Keratinocyte (primary cell): ENCODE data around the gene KDM8. TPM values are rescaled to one million over a fixed set of nuclear protein-coding genes. Genes with fewer than 3 reads are reported as not detected.
"Not testable (repeated sequence)": the region's sequence is repeated elsewhere in the genome, so short reads cannot be mapped to it uniquely, and the experiment has no call there.

Experiments
- DNase-seq: peaks from one replicate; pipeline ENCODE4 v3.0.0-alpha.2; 2011; ENCODE audit warnings: low read depth, missing footprints, low spot score
- FAIRE-seq: peaks from 2 replicates; lab custom pipeline; 2011; peaks lifted over from hg19 to GRCh38; lab: Jason Lieb, UNC
- H2AFZ ChIP-seq: 2 replicates; pipeline ENCODE4 v1.6.0; 2012; ENCODE audit warnings: low read length, control low read depth, inconsistent platforms; ENCODE audit not compliant: control insufficient read depth
- H3K27ac ChIP-seq: 2 replicates; pipeline ENCODE4 v1.5.1; 2011; ENCODE audit warnings: low read length; ENCODE audit not compliant: control insufficient read depth, insufficient read depth
- H3K27me3 ChIP-seq: 3 replicates; pipeline ENCODE4 v1.6.0; 2011; ENCODE audit warnings: low read length; ENCODE audit not compliant: control insufficient read depth, insufficient read depth; ENCODE audit errors: extremely low read depth
- H3K36me3 ChIP-seq, 2 experiments: 2 replicates in 1 of 2; 3 replicates in 1 of 2; pipeline ENCODE4 v1.5.1; 2011; ENCODE audit warnings: low read length in 2 of 2, mild to moderate bottlenecking in 1 of 2; ENCODE audit not compliant: control insufficient read depth in 2 of 2, insufficient read depth in 2 of 2; ENCODE audit errors: extremely low read depth in 1 of 2
- H3K4me1 ChIP-seq: 3 replicates; pipeline ENCODE4 v1.5.1; 2011; ENCODE audit warnings: low read length; ENCODE audit not compliant: control insufficient read depth, insufficient read depth; ENCODE audit errors: extremely low read depth
- H3K4me2 ChIP-seq: 3 replicates; pipeline ENCODE4 v1.6.0; 2011; ENCODE audit warnings: low read depth, low read length; ENCODE audit not compliant: control insufficient read depth, insufficient read depth; ENCODE audit errors: extremely low read depth
- H3K4me3 ChIP-seq, 3 experiments: fragments of 200-600 bp in 1 of 3; sonication (generic) in 1 of 3; 2 replicates in 2 of 3; 3 replicates in 1 of 3; pipeline ENCODE4 v1.5.1; 2011 to 2016; ENCODE audit warnings: low read length in 3 of 3, mild to moderate bottlenecking in 3 of 3, control low read depth in 2 of 3, inconsistent platforms in 1 of 3, low read depth in 1 of 3, mixed read lengths in 1 of 3, mixed run types in 1 of 3, moderate library complexity in 1 of 3; ENCODE audit not compliant: control insufficient read depth in 2 of 3, insufficient read depth in 2 of 3; ENCODE audit errors: extremely low read depth in 1 of 3
- H3K79me2 ChIP-seq: 2 replicates; pipeline ENCODE4 v1.6.0; 2012; ENCODE audit warnings: low read length; ENCODE audit not compliant: control insufficient read depth, insufficient read depth
- H3K9ac ChIP-seq: 3 replicates; pipeline ENCODE4 v1.6.0; 2011; ENCODE audit warnings: low read length; ENCODE audit not compliant: control insufficient read depth, insufficient read depth; ENCODE audit errors: extremely low read depth
- H3K9me1 ChIP-seq: 3 replicates; pipeline ENCODE4 v1.6.0; 2011; ENCODE audit warnings: low read length; ENCODE audit not compliant: control insufficient read depth, insufficient read depth; ENCODE audit errors: extremely low read depth
- H3K9me3 ChIP-seq: 2 replicates; pipeline ENCODE4 v1.5.1; 2012; ENCODE audit warnings: low read depth, low read length; ENCODE audit not compliant: control insufficient read depth
- H4K20me1 ChIP-seq: 3 replicates; pipeline ENCODE4 v1.6.0; 2011; ENCODE audit warnings: low read length; ENCODE audit not compliant: control insufficient read depth, insufficient read depth; ENCODE audit errors: extremely low read depth
- CTCF ChIP-seq, 3 experiments: IDR thresholded peaks in 1 of 3; conservative IDR thresholded peaks in 1 of 3; optimal IDR thresholded peaks in 1 of 3; 2 replicates in 2 of 3; 3 replicates in 1 of 3; pipeline versions ENCODE3 to v1.5.1; 2011; ENCODE audit warnings: low read length in 3 of 3, mild to moderate bottlenecking in 3 of 3, moderate library complexity in 2 of 3, control low read depth in 1 of 3, inconsistent platforms in 1 of 3; ENCODE audit not compliant: insufficient read depth in 2 of 3; ENCODE audit errors: extremely low read depth in 1 of 3
- EZH2 ChIP-seq: IDR thresholded peaks from one replicate; pipeline ENCODE4 v1.6.1; 2012; ENCODE audit warnings: inconsistent platforms, mild to moderate bottlenecking, low read length, moderate library complexity
- dilution Hi-C: fragments of 300-500 bp; cut with MboI; formaldehyde crosslinking; loops from one replicate; pipeline ENCODE4 v1.7.0; 2020; ENCODE audit warnings: low sequenced_read_pairs; ENCODE audit not compliant: extremely low pct_ligation_motif_present
- polyA plus RNA-seq, 5 experiments: library from polyadenylated mRNA; depleted of rRNA in 3 of 5; stranded (reverse) in 3 of 5; stranded (forward) in 1 of 5; unstranded in 1 of 5; fragments of >200 nt; gene quantifications; 1 replicate in 1 of 5; 2 replicates in 3 of 5; 3 replicates in 1 of 5; pipeline versions ENCODE4 v1.2.1 to v1.2.3, GENCODE V29; 2011 to 2012; ENCODE audit warnings: missing spikeins in 2 of 5, low read depth in 1 of 5, low replicate concordance in 1 of 5

KDM8 gene
- polyA plus RNA-seq, 1 donor (not counting 4 experiments of a cell fraction or from before 2014, with no cell fraction given) = 1.5 TPM

GRCh38 chr16:27258241-27258734 is 55.0 kb downstream of the KDM8 start:
- H3K36me3 ChIP-seq = peaks cover 4 to 14% of the 10 kb centered on the region in 2 experiments

GRCh38 chr16:27259710-27260109 is 56.4 kb downstream of the KDM8 start:
- no peaks in the 10 kb centered on the region for H4K20me1 ChIP-seq
- peaks cover 4 to 14% of the 10 kb centered on the region in 2 experiments for H3K36me3 ChIP-seq
- TF ChIP-seq CTCF (optimal IDR thresholded peaks at IDR 0.05 in 1 of 3, IDR thresholded peaks at IDR 0.05 in 1 of 3, conservative IDR thresholded peaks at IDR 0.05 in 1 of 3; ENCODE audit: extremely low read depth in 1 of 3, insufficient read depth in 2 of 3, low read length in 3 of 3) = no peak
- TF ChIP-seq EZH2 = no peak
- no peaks in the 10 kb centered on the region for H3K9me1 ChIP-seq
- no peak for DNase-seq
- peaks cover 26% of the 10 kb centered on the region for H3K4me1 ChIP-seq
- H3K9ac ChIP-seq = no peak overlapping the region
- FAIRE-seq = no peak
- H3K4me2 ChIP-seq = no peak overlapping the region
- no peaks in the 10 kb centered on the region for H3K27me3 ChIP-seq
- H3K79me2 ChIP-seq = peaks cover 22% of the 10 kb centered on the region
- no peak overlapping the region for H3K27ac ChIP-seq
- no peak overlapping the region for H3K4me3 ChIP-seq
- no peaks in the 10 kb centered on the region for H3K9me3 ChIP-seq
- dilution Hi-C loops = no loop called here
- H2AFZ ChIP-seq = no peak overlapping the region

More at GRCh38 chr16:27258241-27258734, 55.0 kb downstream of the KDM8 start:
- peak; percentile 87 for FAIRE-seq
- TF ChIP-seq CTCF (optimal IDR thresholded peaks at IDR 0.05 in 1 of 3, IDR thresholded peaks at IDR 0.05 in 1 of 3, conservative IDR thresholded peaks at IDR 0.05 in 1 of 3; ENCODE audit: extremely low read depth in 1 of 3, insufficient read depth in 2 of 3, low read length in 3 of 3) (no peak), EZH2 (no peak)
- peak overlapping the region; percentile 1 for H2AFZ ChIP-seq
- peaks cover 28% of the 10 kb centered on the region for H3K4me1 ChIP-seq
- peak; percentile 52 for DNase-seq
- H3K4me3 ChIP-seq = no peak overlapping the region
- peak overlapping the region; percentile 2 for H3K4me2 ChIP-seq
- no peaks in the 10 kb centered on the region for H4K20me1 ChIP-seq
- dilution Hi-C loops = no loop called here
- peak overlapping the region; percentile 30 for H3K9ac ChIP-seq
- no peaks in the 10 kb centered on the region for H3K9me1 ChIP-seq
- H3K27me3 ChIP-seq = no peaks in the 10 kb centered on the region
- H3K79me2 ChIP-seq = peaks cover 22% of the 10 kb centered on the region
- H3K9me3 ChIP-seq = no peaks in the 10 kb centered on the region
- peak overlapping the region; percentile 50 for H3K27ac ChIP-seq

GRCh38 chr16:27262904-27263423 is 59.6 kb downstream of the KDM8 start:
- H3K9ac ChIP-seq, H2AFZ ChIP-seq, FAIRE-seq, dilution Hi-C loops, DNase-seq, H3K27me3 ChIP-seq, H3K27ac ChIP-seq, H3K36me3 ChIP-seq, H3K4me3 ChIP-seq, H3K9me3 ChIP-seq, H4K20me1 ChIP-seq, H3K9me1 ChIP-seq, H3K4me2 ChIP-seq: not testable (repeated sequence)
- Histone ChIP-seq H3K79me2 (peaks cover 25% of the 10 kb centered on the region), H3K4me1 (peaks cover 28% of the 10 kb centered on the region)
